ENCODE results near the gene CFAP97D1. TPM values are rescaled to one million over a fixed set of nuclear protein-coding genes. Genes with fewer than 3 reads are reported as not detected.

The CFAP97D1 gene
- total RNA-seq, 1 donor from 2014 or later, result 0.16 TPM

DNA sequence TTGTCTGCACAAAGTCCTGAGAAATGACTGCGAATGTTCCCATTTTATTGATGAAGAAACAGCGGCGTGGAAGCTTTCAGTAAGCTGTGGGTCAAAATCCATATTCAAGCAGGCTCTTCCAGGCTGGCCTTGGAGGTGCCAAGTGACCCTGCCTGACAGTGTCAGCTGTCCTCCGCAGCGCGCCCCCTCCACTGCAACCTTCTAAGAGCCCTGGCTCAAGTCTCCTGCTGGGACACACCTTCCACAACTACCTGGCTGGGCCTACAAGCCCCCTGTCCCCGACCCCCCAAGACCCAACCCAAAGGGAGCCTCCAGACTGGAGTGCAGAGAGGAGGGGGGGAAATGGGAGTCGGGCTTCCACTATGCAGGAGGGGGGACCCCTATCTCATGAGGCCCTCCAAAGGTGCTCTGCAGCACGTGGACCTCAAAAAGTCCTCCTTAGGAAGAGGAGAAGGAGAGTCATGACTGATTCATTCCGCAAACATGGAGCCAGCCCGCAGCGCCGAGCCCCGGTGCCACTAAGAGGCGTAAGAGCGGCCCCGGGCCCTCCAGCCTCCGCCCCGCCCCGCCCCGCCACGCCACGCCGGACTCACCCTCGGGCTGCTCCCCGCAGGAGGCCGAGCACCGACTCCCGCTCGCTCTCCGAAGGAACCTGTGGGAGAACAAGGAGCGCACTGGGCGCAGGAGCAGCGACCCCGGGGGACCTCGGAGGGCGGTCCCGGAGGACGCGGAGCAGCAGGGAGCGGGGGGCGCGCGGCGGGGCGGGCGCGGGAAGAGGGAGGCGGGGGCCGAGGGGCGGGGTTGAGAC, 52.1 kb downstream of the CFAP97D1 start:
- peaks cover 45% of the 10 kb centered on the region for H4K20me1 ChIP-seq (ENCODE audit: insufficient read depth, low read length)
- H3K27me3 ChIP-seq (ENCODE audit: insufficient read depth, low read length), result no peaks in the 10 kb centered on the region
- peak overlapping the region; percentile 77 for H3K9ac ChIP-seq (ENCODE audit: low read length)
- no peaks in the 10 kb centered on the region for H3K79me2 ChIP-seq (ENCODE audit: insufficient read depth, low read length)
- DNase-seq (ENCODE audit: low read depth) (peak; percentile 67), FAIRE-seq (no peak)
- peaks cover 15% of the 10 kb centered on the region for H3K4me1 ChIP-seq (ENCODE audit: insufficient read depth, low read length)
- H3K27ac Mint-ChIP-seq (ENCODE audit: unreplicated experiment), result no peak overlapping the region
- no peak overlapping the region for H3K27ac ChIP-seq (ENCODE audit: low read depth, low read length)
- peak overlapping the region; percentile 85 for H3K4me2 ChIP-seq (ENCODE audit: low read length)
- peaks cover 21% of the 10 kb centered on the region for H3K27me3 Mint-ChIP-seq (ENCODE audit: low read depth, unreplicated experiment)
- H3K9me3 ChIP-seq (ENCODE audit: insufficient read depth, low read depth, low read length), result no peaks in the 10 kb centered on the region
- H3K9me3 Mint-ChIP-seq (ENCODE audit: unreplicated experiment), result no peaks in the 10 kb centered on the region
- H3K4me1 Mint-ChIP-seq (ENCODE audit: low read depth, unreplicated experiment), result peaks cover 15% of the 10 kb centered on the region
- H2AFZ ChIP-seq (ENCODE audit: low read depth, low read length), result peak overlapping the region; percentile 56
- H3K36me3 ChIP-seq (ENCODE audit: insufficient read depth, low read length), result peaks cover 14% of the 10 kb centered on the region
- peaks cover 11% of the 10 kb centered on the region for H3K36me3 Mint-ChIP-seq (ENCODE audit: low read depth, unreplicated experiment)
- peak overlapping the region; percentile 87 for H3K4me3 Mint-ChIP-seq (ENCODE audit: unreplicated experiment)
- peak overlapping the region; percentile 54 for H3K4me3 ChIP-seq (ENCODE audit: insufficient read depth, low read depth, low read length)
- TF ChIP-seq EZH2 (IDR thresholded peaks at IDR 0.05; ENCODE audit: insufficient read depth, low read length), result no peak
- TF ChIP-seq, protein P1, sequence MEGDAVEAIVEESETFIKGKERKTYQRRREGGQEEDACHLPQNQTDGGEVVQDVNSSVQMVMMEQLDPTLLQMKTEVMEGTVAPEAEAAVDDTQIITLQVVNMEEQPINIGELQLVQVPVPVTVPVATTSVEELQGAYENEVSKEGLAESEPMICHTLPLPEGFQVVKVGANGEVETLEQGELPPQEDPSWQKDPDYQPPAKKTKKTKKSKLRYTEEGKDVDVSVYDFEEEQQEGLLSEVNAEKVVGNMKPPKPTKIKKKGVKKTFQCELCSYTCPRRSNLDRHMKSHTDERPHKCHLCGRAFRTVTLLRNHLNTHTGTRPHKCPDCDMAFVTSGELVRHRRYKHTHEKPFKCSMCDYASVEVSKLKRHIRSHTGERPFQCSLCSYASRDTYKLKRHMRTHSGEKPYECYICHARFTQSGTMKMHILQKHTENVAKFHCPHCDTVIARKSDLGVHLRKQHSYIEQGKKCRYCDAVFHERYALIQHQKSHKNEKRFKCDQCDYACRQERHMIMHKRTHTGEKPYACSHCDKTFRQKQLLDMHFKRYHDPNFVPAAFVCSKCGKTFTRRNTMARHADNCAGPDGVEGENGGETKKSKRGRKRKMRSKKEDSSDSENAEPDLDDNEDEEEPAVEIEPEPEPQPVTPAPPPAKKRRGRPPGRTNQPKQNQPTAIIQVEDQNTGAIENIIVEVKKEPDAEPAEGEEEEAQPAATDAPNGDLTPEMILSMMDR (IDR thresholded peaks at IDR 0.05; ENCODE audit: insufficient read depth, low read depth, low read length), result no peak

DNA sequence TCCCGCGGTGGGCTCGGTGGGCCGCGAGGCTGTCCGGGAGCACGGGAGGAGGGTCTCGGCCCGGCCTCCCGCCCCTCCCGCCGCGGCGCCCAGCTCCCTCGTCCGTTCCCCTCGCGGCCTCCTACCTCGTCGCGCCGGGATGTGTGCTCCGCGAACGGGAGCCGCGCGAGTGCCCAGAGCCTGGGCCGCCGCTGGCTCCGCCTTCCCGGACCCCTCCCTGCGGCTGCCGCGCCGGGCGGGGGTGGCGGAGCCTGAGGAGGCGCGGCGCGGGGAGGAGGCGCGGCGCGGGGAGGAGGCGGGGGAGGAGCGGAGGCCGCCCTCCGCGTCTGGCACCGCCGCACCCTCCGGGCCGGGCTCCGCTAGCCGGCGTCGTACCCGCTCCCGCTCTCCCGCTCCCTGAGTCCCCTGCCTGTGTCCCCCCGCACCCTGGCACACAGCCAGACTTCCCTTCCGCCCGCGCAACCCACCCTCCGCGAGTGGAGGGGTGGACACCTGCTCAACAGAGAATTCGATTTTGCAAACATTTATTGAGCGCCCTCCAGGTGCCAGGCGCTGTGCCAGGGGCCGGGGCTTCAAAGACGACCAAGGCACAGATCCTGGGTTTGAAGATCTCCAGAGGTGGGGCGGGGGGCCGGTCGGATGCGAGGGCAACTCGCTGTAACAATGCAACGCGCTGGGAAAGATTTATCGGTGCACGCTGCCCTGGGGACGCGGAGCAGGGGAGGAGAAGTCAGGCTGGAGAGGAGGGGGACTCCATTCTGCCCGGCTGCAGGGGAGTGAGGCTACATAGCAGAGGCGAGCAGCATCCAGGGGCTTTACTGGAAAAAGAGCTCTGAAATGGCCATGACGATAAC, 53.0 kb downstream of the CFAP97D1 start, which contains the start of gene MPP3:
Gene MPP3 (minus strand): TSS at position 171 of the 854 bp plus-strand sequence. CDS start 1,240 bp downstream, outside the sequence.
- peaks cover 15% of the 10 kb centered on the region for H3K4me1 Mint-ChIP-seq (ENCODE audit: low read depth, unreplicated experiment)
- DNase-seq (ENCODE audit: low read depth) (peak; percentile 33), FAIRE-seq (no peak)
- no peak within 1 kb of the TSS for H3K27ac Mint-ChIP-seq (ENCODE audit: unreplicated experiment)
- peak within 1 kb of the TSS; percentile 87 for H3K4me3 Mint-ChIP-seq (ENCODE audit: unreplicated experiment)
- H3K4me2 ChIP-seq (ENCODE audit: low read length), result peak within 1 kb of the TSS; percentile 85
- H3K9me3 Mint-ChIP-seq (ENCODE audit: unreplicated experiment), result no peaks in the 10 kb centered on the region
- peaks cover 13% of the 10 kb centered on the region for H3K36me3 ChIP-seq (ENCODE audit: insufficient read depth, low read length)
- H3K36me3 Mint-ChIP-seq (ENCODE audit: low read depth, unreplicated experiment), result peaks cover 11% of the 10 kb centered on the region
- H3K27ac ChIP-seq (ENCODE audit: low read depth, low read length), result no peak within 1 kb of the TSS
- peak within 1 kb of the TSS; percentile 58 for H2AFZ ChIP-seq (ENCODE audit: low read depth, low read length)
- no peaks in the 10 kb centered on the region for H3K79me2 ChIP-seq (ENCODE audit: insufficient read depth, low read length)
- peak within 1 kb of the TSS; percentile 77 for H3K9ac ChIP-seq (ENCODE audit: low read length)
- H3K4me3 ChIP-seq (ENCODE audit: insufficient read depth, low read depth, low read length), result peak within 1 kb of the TSS; percentile 54
- H3K27me3 Mint-ChIP-seq (ENCODE audit: low read depth, unreplicated experiment), result peaks cover 21% of the 10 kb centered on the region
- H3K4me1 ChIP-seq (ENCODE audit: insufficient read depth, low read length), result peaks cover 15% of the 10 kb centered on the region
- no peak for TF ChIP-seq EZH2 (IDR thresholded peaks at IDR 0.05; ENCODE audit: insufficient read depth, low read length)
- TF ChIP-seq, protein P1 (IDR thresholded peaks at IDR 0.05; ENCODE audit: insufficient read depth, low read depth, low read length), result no peak
- no peaks in the 10 kb centered on the region for H3K9me3 ChIP-seq (ENCODE audit: insufficient read depth, low read depth, low read length)
- H3K27me3 ChIP-seq (ENCODE audit: insufficient read depth, low read length), result no peaks in the 10 kb centered on the region
- H4K20me1 ChIP-seq (ENCODE audit: insufficient read depth, low read length), result peaks cover 38% of the 10 kb centered on the region

Data from astrocyte (in vitro differentiated cells and primary cell).